Endothelial cell of umbilical vein (primary cell): ENCODE measurements around the gene CTNS. TPM values are rescaled to one million over a fixed set of nuclear protein-coding genes. Genes with fewer than 3 reads are reported as not detected.

ENCODE experiments used
- BruUV-seq: library from RNA; stranded (reverse); fragments of 400-500 nt; replicated peaks from 2 replicates; lab custom pipeline; 2021; lab: Mats Ljungman, UMichigan
- CTCF ChIA-PET: fragments of 300-600, 350-600 bp; sonication (Branson Sonifier 250); formaldehyde crosslinking; loops from one replicate; lab custom pipeline; 2021; ENCODE audit warnings: antibody characterized with exemption, inconsistent platforms; lab: Charles Lee
- POLR2A ChIA-PET: fragments of 300-600, 350-600 bp; sonication (Branson Sonifier 250); formaldehyde crosslinking; loops from one replicate; lab custom pipeline; 2021; ENCODE audit warnings: antibody characterized with exemption, inconsistent platforms; lab: Charles Lee
- DNase-seq: peaks from one replicate; pipeline ENCODE4 v3.0.0-alpha.2; 2011; ENCODE audit warnings: low read depth, low spot score
- FAIRE-seq: peaks from 2 replicates; lab custom pipeline; 2011; peaks lifted over from hg19 to GRCh38; lab: Jason Lieb, UNC
- H2AFZ ChIP-seq: 2 replicates; pipeline ENCODE4 v1.6.0; 2012; ENCODE audit warnings: low read depth, low read length, control low read depth, inconsistent platforms
- H3K27ac ChIP-seq: 2 replicates; pipeline ENCODE4 v1.5.1; 2011; ENCODE audit warnings: low read depth, mild to moderate bottlenecking, control low read depth, low read length, moderate library complexity; ENCODE audit not compliant: insufficient read depth
- H3K27me3 ChIP-seq, 2 experiments: 2 replicates each; pipeline versions ENCODE4 v1.6.0 to v1.6.1; 2011; ENCODE audit warnings: low read length in 2 of 2, mixed read lengths in 1 of 2; ENCODE audit not compliant: control insufficient read depth in 2 of 2, insufficient read depth in 2 of 2
- H3K36me3 ChIP-seq, 2 experiments: 2 replicates in 1 of 2; 3 replicates in 1 of 2; pipeline ENCODE4 v1.5.1; 2011; ENCODE audit warnings: low read length in 2 of 2, mild to moderate bottlenecking in 1 of 2, moderate library complexity in 1 of 2; ENCODE audit not compliant: control insufficient read depth in 2 of 2, insufficient read depth in 2 of 2; ENCODE audit errors: extremely low read depth in 1 of 2
- H3K4me1 ChIP-seq: 3 replicates; pipeline ENCODE4 v1.5.1; 2011; ENCODE audit warnings: mild to moderate bottlenecking, low read length; ENCODE audit not compliant: control insufficient read depth, insufficient read depth; ENCODE audit errors: extremely low read depth
- H3K4me2 ChIP-seq: 2 replicates; pipeline ENCODE4 v1.6.1; 2011; ENCODE audit warnings: low read length, control low read depth, mixed read lengths; ENCODE audit not compliant: insufficient read depth
- H3K4me3 ChIP-seq, 3 experiments: fragments of 200-600 bp in 1 of 3; sonication (generic), shearing (Covaris generic) in 1 of 3; replicated peaks in 1 of 3; 2 replicates each; pipeline ENCODE4 v1.5.1; 2011 to 2016; ENCODE audit warnings: control low read depth in 3 of 3, low read length in 3 of 3, mild to moderate bottlenecking in 2 of 3, inconsistent platforms in 1 of 3, low read depth in 1 of 3, moderate library complexity in 1 of 3; ENCODE audit not compliant: insufficient read depth in 1 of 3
- H3K79me2 ChIP-seq: 2 replicates; pipeline ENCODE4 v1.6.0; 2012; ENCODE audit warnings: low read length, inconsistent platforms; ENCODE audit not compliant: control insufficient read depth, insufficient read depth
- H3K9ac ChIP-seq: replicated peaks from 2 replicates; pipeline ENCODE3; 2011; ENCODE audit warnings: low read length, control low read depth; ENCODE audit not compliant: insufficient read depth; ENCODE audit errors: extremely low read depth
- H3K9me1 ChIP-seq: replicated peaks from 3 replicates; pipeline ENCODE4 v1.6.0; 2011; ENCODE audit warnings: mild to moderate bottlenecking, low read length; ENCODE audit not compliant: control insufficient read depth, insufficient read depth; ENCODE audit errors: extremely low read depth
- H3K9me3 ChIP-seq: replicated peaks from 2 replicates; pipeline ENCODE4 v1.5.1; 2012; ENCODE audit warnings: low read length, inconsistent platforms; ENCODE audit not compliant: control insufficient read depth, insufficient read depth
- H4K20me1 ChIP-seq: replicated peaks from 2 replicates; pipeline ENCODE3; 2011; ENCODE audit warnings: mild to moderate bottlenecking, low read length; ENCODE audit not compliant: control insufficient read depth, insufficient read depth; ENCODE audit errors: extremely low read depth
- EZH2 ChIP-seq: IDR thresholded peaks from 2 replicates; pipeline ENCODE4 v1.6.1; 2012; ENCODE audit warnings: borderline replicate concordance, low read depth, mild to moderate bottlenecking, moderate library complexity, low read length, inconsistent platforms; ENCODE audit not compliant: severe bottlenecking
- FOS ChIP-seq: IDR thresholded peaks from 2 replicates; pipeline ENCODE4 v1.6.1; 2011; ENCODE audit warnings: mild to moderate bottlenecking, low read length, moderate library complexity, borderline replicate concordance; ENCODE audit not compliant: insufficient read depth
- GATA2 ChIP-seq: IDR thresholded peaks from 2 replicates; pipeline ENCODE4 v1.7.0; 2011; ENCODE audit warnings: low read depth, mild to moderate bottlenecking, moderate library complexity, mixed read lengths, low read length; ENCODE audit not compliant: insufficient read length, insufficient read depth
- JUN ChIP-seq: IDR thresholded peaks from 2 replicates; pipeline ENCODE4 v1.6.1; 2011; ENCODE audit warnings: borderline replicate concordance, low read depth; ENCODE audit not compliant: insufficient read length, insufficient read depth
- MYC ChIP-seq: IDR thresholded peaks from one replicate; pipeline ENCODE4 v1.6.1; 2011; ENCODE audit warnings: mild to moderate bottlenecking, low read depth, low read length
- POLR2A ChIP-seq: IDR thresholded peaks from 2 replicates; pipeline ENCODE4 v1.6.1; 2012; ENCODE audit warnings: low read depth, mild to moderate bottlenecking, control low read depth, low read length
- POLR2AphosphoS5 ChIP-seq: IDR thresholded peaks from 2 replicates; pipeline ENCODE4 v1.6.1; 2012; ENCODE audit warnings: low read depth, mild to moderate bottlenecking, control low read depth, low read length, moderate library complexity; ENCODE audit not compliant: insufficient read depth
- dilution Hi-C: fragments of 300-500 bp; cut with MboI; formaldehyde crosslinking; loops from one replicate; pipeline ENCODE4 v1.15.0; 2019; ENCODE audit warnings: low sequenced_read_pairs; ENCODE audit not compliant: extremely low pct_ligation_motif_present
- intact Hi-C: fragments of 100-400 bp; cut with micrococcal nuclease; formaldehyde crosslinking; loops from one replicate; pipeline ENCODE4 v1.10.0; 2022
- polyA plus RNA-seq, 4 experiments: library from polyadenylated mRNA; depleted of rRNA in 3 of 4; stranded (reverse) in 3 of 4; unstranded in 1 of 4; fragments of >200 nt; gene quantifications; 2 replicates each; pipeline versions ENCODE4 v1.2.1 to v1.2.3, GENCODE V29; 2011 to 2012; ENCODE audit warnings: missing spikeins in 1 of 4
- total RNA-seq: library from RNA; stranded (reverse); gene quantifications from 2 replicates; pipeline ENCODE4 v1.2.3, GENCODE V29; 2021
- TF ChIP-seq, protein P1 (sequence below): IDR thresholded peaks from 2 replicates; pipeline ENCODE4 v1.6.1; 2011; ENCODE audit not compliant: insufficient read depth, insufficient read length
- TF ChIP-seq, protein P2 (sequence below), 2 donors: IDR thresholded peaks; 1 replicate in 1 of 2; 2 replicates in 1 of 2; pipeline ENCODE4 v1.5.1; 2011; ENCODE audit warnings: low read length in 2 of 2, mild to moderate bottlenecking in 2 of 2, moderate library complexity in 2 of 2, control low read depth in 1 of 2, inconsistent platforms in 1 of 2, low read depth in 1 of 2; ENCODE audit not compliant: insufficient read depth in 1 of 2; ENCODE audit errors: extremely low read depth in 1 of 2

Gene CTNS
- total and polyA plus RNA-seq, 2 donors (not counting 3 experiments of a cell fraction or from before 2014, with no cell fraction given), result 17.9 to 25.9 TPM

DNA sequence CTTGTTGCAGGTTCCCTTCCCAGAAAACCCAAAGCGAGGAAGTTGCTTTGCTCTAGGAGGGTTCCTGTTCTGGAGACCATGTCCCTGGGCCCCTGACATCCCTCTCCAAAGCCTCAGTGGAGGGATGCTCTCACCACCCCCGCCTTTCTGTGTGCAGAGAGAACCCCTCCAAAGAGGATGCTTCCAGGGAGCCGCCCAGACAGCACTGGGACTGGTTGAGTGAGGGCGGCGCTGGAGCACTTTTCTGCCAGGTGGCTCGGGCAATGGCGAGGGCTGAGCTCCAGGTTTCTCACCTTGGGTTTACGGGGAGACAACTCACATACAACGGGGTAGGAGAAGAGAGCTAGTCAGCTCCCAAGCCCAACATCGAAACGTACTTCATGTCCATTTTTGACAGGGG, 39.3 kb downstream of the CTNS start:
- no peak overlapping the region for H2AFZ ChIP-seq
- H3K36me3 ChIP-seq, result no peaks in the 10 kb centered on the region
- H3K27me3 ChIP-seq, result peaks cover 0 to 2% of the 10 kb centered on the region in 2 experiments
- intact Hi-C loops, result no loop called here
- TF ChIP-seq FOS (no peak), JUN (no peak), GATA2 (no peak), POLR2AphosphoS5 (no peak)
- no peaks in the 10 kb centered on the region for H3K9me3 ChIP-seq
- no peaks in the 10 kb centered on the region for H4K20me1 ChIP-seq
- no peak overlapping the region for H3K9ac ChIP-seq
- dilution Hi-C loops, result no loop called here
- H3K9me1 ChIP-seq, result no peaks in the 10 kb centered on the region
- H3K4me2 ChIP-seq, result no peak overlapping the region
- ChIA-PET CTCF (interaction anchor here (0.9 to 2.8 kb wide), 2 partner anchors 13 to 62 kb away, joined by 3 to 9 read pairs; no protein-coding TSS in a partner anchor), POLR2A (no interaction called here)
- no peaks in the 10 kb centered on the region for H3K4me1 ChIP-seq
- BruUV-seq, result no TSS peak
- no peak for FAIRE-seq
- DNase-seq, result no peak
- no peaks in the 10 kb centered on the region for H3K79me2 ChIP-seq
- no peak overlapping the region for H3K27ac ChIP-seq
- H3K4me3 ChIP-seq, result no peak overlapping the region

DNA sequence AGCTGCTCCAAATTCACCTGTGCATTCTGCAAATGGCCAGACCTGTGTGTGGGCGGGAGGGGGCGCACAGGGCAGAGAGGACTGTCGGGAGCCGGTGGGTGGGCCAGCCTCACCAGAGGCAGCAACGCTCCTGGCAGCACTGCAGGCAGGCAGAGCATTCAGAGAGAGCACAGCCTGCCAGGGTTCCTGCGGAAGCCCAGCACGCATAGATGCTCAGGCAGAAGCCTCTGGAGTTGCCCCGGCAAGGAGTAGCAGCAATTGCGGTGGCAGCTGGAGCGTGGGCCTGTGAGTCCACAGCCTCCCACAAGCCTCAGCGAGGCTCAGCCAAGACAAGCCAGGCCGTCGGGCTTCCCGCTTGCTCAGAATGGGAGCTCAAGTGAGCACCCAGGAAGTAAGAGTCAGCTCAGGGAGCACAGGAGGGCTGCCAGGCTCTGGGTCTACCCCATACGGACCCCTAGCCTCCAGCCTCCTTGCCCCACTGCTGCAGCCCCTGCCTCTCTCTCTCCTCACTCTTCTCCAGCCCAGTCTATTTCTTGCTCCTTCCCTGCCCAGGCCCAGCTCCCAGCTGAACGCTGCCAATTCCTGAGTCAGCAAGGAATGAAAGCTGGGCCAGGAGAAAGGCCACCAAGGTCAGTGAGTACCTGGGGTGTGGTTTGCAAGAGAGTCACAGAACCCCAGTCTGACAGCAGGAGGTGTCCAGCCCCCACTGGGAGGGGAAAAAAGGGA, 41.7 kb downstream of the CTNS start:
- Histone ChIP-seq H3K79me2 (no peaks in the 10 kb centered on the region), H3K9me3 (no peaks in the 10 kb centered on the region), H3K4me2 (no peak overlapping the region), H3K9me1 (no peaks in the 10 kb centered on the region), H4K20me1 (no peaks in the 10 kb centered on the region), H3K4me3 (no peak overlapping the region), H3K9ac (no peak overlapping the region), H2AFZ (no peak overlapping the region), H3K36me3 (no peaks in the 10 kb centered on the region), H3K4me1 (no peaks in the 10 kb centered on the region), H3K27ac (no peak overlapping the region), H3K27me3 (peaks cover 0 to 4% of the 10 kb centered on the region in 2 experiments)
- FAIRE-seq (no peak), DNase-seq (no peak)
- ChIA-PET POLR2A (no interaction called here), CTCF (interaction anchor here (1.0 to 2.8 kb wide), 2 partner anchors 45 to 59 kb away, joined by 4 to 9 read pairs; partner anchors contain the start of gene HASPIN)
- TF ChIP-seq MYC (no peak), FOS (no peak), GATA2 (no peak), EZH2 (no peak), POLR2AphosphoS5 (no peak), POLR2A (no peak), JUN (no peak)
- TF ChIP-seq, protein P1, sequence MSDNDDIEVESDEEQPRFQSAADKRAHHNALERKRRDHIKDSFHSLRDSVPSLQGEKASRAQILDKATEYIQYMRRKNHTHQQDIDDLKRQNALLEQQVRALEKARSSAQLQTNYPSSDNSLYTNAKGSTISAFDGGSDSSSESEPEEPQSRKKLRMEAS, result no peak
- TF ChIP-seq, protein P2, sequence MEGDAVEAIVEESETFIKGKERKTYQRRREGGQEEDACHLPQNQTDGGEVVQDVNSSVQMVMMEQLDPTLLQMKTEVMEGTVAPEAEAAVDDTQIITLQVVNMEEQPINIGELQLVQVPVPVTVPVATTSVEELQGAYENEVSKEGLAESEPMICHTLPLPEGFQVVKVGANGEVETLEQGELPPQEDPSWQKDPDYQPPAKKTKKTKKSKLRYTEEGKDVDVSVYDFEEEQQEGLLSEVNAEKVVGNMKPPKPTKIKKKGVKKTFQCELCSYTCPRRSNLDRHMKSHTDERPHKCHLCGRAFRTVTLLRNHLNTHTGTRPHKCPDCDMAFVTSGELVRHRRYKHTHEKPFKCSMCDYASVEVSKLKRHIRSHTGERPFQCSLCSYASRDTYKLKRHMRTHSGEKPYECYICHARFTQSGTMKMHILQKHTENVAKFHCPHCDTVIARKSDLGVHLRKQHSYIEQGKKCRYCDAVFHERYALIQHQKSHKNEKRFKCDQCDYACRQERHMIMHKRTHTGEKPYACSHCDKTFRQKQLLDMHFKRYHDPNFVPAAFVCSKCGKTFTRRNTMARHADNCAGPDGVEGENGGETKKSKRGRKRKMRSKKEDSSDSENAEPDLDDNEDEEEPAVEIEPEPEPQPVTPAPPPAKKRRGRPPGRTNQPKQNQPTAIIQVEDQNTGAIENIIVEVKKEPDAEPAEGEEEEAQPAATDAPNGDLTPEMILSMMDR (IDR thresholded peaks at IDR 0.05; ENCODE audit: extremely low read depth in 1 of 2, insufficient read depth in 1 of 2, low read depth in 1 of 2, low read length in 2 of 2), result no peak
- dilution Hi-C loops (no loop called here), intact Hi-C loops (no loop called here)
- BruUV-seq, result no TSS peak
